Endothelial cell of umbilical vein (primary cell): ENCODE measurements around the gene PRRG2. TPM values are rescaled to one million over a fixed set of nuclear protein-coding genes. Genes with fewer than 3 reads are reported as not detected.
A peak's percentile ranks its signal among the peaks of the same experiment; 100 is the strongest.

ENCODE experiments used
- BruUV-seq: library from RNA; stranded (reverse); fragments of 400-500 nt; replicated peaks from 2 replicates; lab custom pipeline; 2021; lab: Mats Ljungman, UMichigan
- CTCF ChIA-PET: fragments of 300-600, 350-600 bp; sonication (Branson Sonifier 250); formaldehyde crosslinking; loops from one replicate; lab custom pipeline; 2021; ENCODE audit warnings: antibody characterized with exemption, inconsistent platforms; lab: Charles Lee
- POLR2A ChIA-PET: fragments of 300-600, 350-600 bp; sonication (Branson Sonifier 250); formaldehyde crosslinking; loops from one replicate; lab custom pipeline; 2021; ENCODE audit warnings: antibody characterized with exemption, inconsistent platforms; lab: Charles Lee
- DNase-seq: peaks from one replicate; pipeline ENCODE4 v3.0.0-alpha.2; 2011; ENCODE audit warnings: low read depth, low spot score
- FAIRE-seq: peaks from 2 replicates; lab custom pipeline; 2011; peaks lifted over from hg19 to GRCh38; lab: Jason Lieb, UNC
- H2AFZ ChIP-seq: 2 replicates; pipeline ENCODE4 v1.6.0; 2012; ENCODE audit warnings: low read depth, low read length, control low read depth, inconsistent platforms
- H3K27ac ChIP-seq: 2 replicates; pipeline ENCODE4 v1.5.1; 2011; ENCODE audit warnings: low read depth, mild to moderate bottlenecking, control low read depth, low read length, moderate library complexity; ENCODE audit not compliant: insufficient read depth
- H3K27me3 ChIP-seq, 2 experiments: 2 replicates each; pipeline versions ENCODE4 v1.6.0 to v1.6.1; 2011; ENCODE audit warnings: low read length in 2 of 2, mixed read lengths in 1 of 2; ENCODE audit not compliant: control insufficient read depth in 2 of 2, insufficient read depth in 2 of 2
- H3K36me3 ChIP-seq, 2 experiments: 2 replicates in 1 of 2; 3 replicates in 1 of 2; pipeline ENCODE4 v1.5.1; 2011; ENCODE audit warnings: low read length in 2 of 2, mild to moderate bottlenecking in 1 of 2, moderate library complexity in 1 of 2; ENCODE audit not compliant: control insufficient read depth in 2 of 2, insufficient read depth in 2 of 2; ENCODE audit errors: extremely low read depth in 1 of 2
- H3K4me1 ChIP-seq: 3 replicates; pipeline ENCODE4 v1.5.1; 2011; ENCODE audit warnings: mild to moderate bottlenecking, low read length; ENCODE audit not compliant: control insufficient read depth, insufficient read depth; ENCODE audit errors: extremely low read depth
- H3K4me2 ChIP-seq: 2 replicates; pipeline ENCODE4 v1.6.1; 2011; ENCODE audit warnings: low read length, control low read depth, mixed read lengths; ENCODE audit not compliant: insufficient read depth
- H3K4me3 ChIP-seq, 3 experiments: fragments of 200-600 bp in 1 of 3; sonication (generic), shearing (Covaris generic) in 1 of 3; replicated peaks in 1 of 3; 2 replicates each; pipeline ENCODE4 v1.5.1; 2011 to 2016; ENCODE audit warnings: control low read depth in 3 of 3, low read length in 3 of 3, mild to moderate bottlenecking in 2 of 3, inconsistent platforms in 1 of 3, low read depth in 1 of 3, moderate library complexity in 1 of 3; ENCODE audit not compliant: insufficient read depth in 1 of 3
- H3K79me2 ChIP-seq: 2 replicates; pipeline ENCODE4 v1.6.0; 2012; ENCODE audit warnings: low read length, inconsistent platforms; ENCODE audit not compliant: control insufficient read depth, insufficient read depth
- H3K9ac ChIP-seq: replicated peaks from 2 replicates; pipeline ENCODE3; 2011; ENCODE audit warnings: low read length, control low read depth; ENCODE audit not compliant: insufficient read depth; ENCODE audit errors: extremely low read depth
- H3K9me1 ChIP-seq: replicated peaks from 3 replicates; pipeline ENCODE4 v1.6.0; 2011; ENCODE audit warnings: mild to moderate bottlenecking, low read length; ENCODE audit not compliant: control insufficient read depth, insufficient read depth; ENCODE audit errors: extremely low read depth
- H3K9me3 ChIP-seq: replicated peaks from 2 replicates; pipeline ENCODE4 v1.5.1; 2012; ENCODE audit warnings: low read length, inconsistent platforms; ENCODE audit not compliant: control insufficient read depth, insufficient read depth
- H4K20me1 ChIP-seq: replicated peaks from 2 replicates; pipeline ENCODE3; 2011; ENCODE audit warnings: mild to moderate bottlenecking, low read length; ENCODE audit not compliant: control insufficient read depth, insufficient read depth; ENCODE audit errors: extremely low read depth
- FOS ChIP-seq: IDR thresholded peaks from 2 replicates; pipeline ENCODE4 v1.6.1; 2011; ENCODE audit warnings: mild to moderate bottlenecking, low read length, moderate library complexity, borderline replicate concordance; ENCODE audit not compliant: insufficient read depth
- GATA2 ChIP-seq: IDR thresholded peaks from 2 replicates; pipeline ENCODE4 v1.7.0; 2011; ENCODE audit warnings: low read depth, mild to moderate bottlenecking, moderate library complexity, mixed read lengths, low read length; ENCODE audit not compliant: insufficient read length, insufficient read depth
- JUN ChIP-seq: IDR thresholded peaks from 2 replicates; pipeline ENCODE4 v1.6.1; 2011; ENCODE audit warnings: borderline replicate concordance, low read depth; ENCODE audit not compliant: insufficient read length, insufficient read depth
- MYC ChIP-seq: IDR thresholded peaks from one replicate; pipeline ENCODE4 v1.6.1; 2011; ENCODE audit warnings: mild to moderate bottlenecking, low read depth, low read length
- POLR2A ChIP-seq: IDR thresholded peaks from 2 replicates; pipeline ENCODE4 v1.6.1; 2012; ENCODE audit warnings: low read depth, mild to moderate bottlenecking, control low read depth, low read length
- POLR2AphosphoS5 ChIP-seq: IDR thresholded peaks from 2 replicates; pipeline ENCODE4 v1.6.1; 2012; ENCODE audit warnings: low read depth, mild to moderate bottlenecking, control low read depth, low read length, moderate library complexity; ENCODE audit not compliant: insufficient read depth
- dilution Hi-C: fragments of 300-500 bp; cut with MboI; formaldehyde crosslinking; loops from one replicate; pipeline ENCODE4 v1.15.0; 2019; ENCODE audit warnings: low sequenced_read_pairs; ENCODE audit not compliant: extremely low pct_ligation_motif_present
- intact Hi-C: fragments of 100-400 bp; cut with micrococcal nuclease; formaldehyde crosslinking; loops from one replicate; pipeline ENCODE4 v1.10.0; 2022
- polyA plus RNA-seq, 4 experiments: library from polyadenylated mRNA; depleted of rRNA in 3 of 4; stranded (reverse) in 3 of 4; unstranded in 1 of 4; fragments of >200 nt; gene quantifications; 2 replicates each; pipeline versions ENCODE4 v1.2.1 to v1.2.3, GENCODE V29; 2011 to 2012; ENCODE audit warnings: missing spikeins in 1 of 4
- total RNA-seq: library from RNA; stranded (reverse); gene quantifications from 2 replicates; pipeline ENCODE4 v1.2.3, GENCODE V29; 2021
- TF ChIP-seq, protein P1 (sequence below), 2 donors: IDR thresholded peaks; 1 replicate in 1 of 2; 2 replicates in 1 of 2; pipeline ENCODE4 v1.5.1; 2011; ENCODE audit warnings: low read length in 2 of 2, mild to moderate bottlenecking in 2 of 2, moderate library complexity in 2 of 2, control low read depth in 1 of 2, inconsistent platforms in 1 of 2, low read depth in 1 of 2; ENCODE audit not compliant: insufficient read depth in 1 of 2; ENCODE audit errors: extremely low read depth in 1 of 2
- TF ChIP-seq, protein P2 (sequence below): IDR thresholded peaks from 2 replicates; pipeline ENCODE4 v1.6.1; 2011; ENCODE audit not compliant: insufficient read depth, insufficient read length

Gene PRRG2
- total and polyA plus RNA-seq, 2 donors (not counting 3 experiments of a cell fraction or from before 2014, with no cell fraction given): 2.6 to 2.9 TPM

DNA sequence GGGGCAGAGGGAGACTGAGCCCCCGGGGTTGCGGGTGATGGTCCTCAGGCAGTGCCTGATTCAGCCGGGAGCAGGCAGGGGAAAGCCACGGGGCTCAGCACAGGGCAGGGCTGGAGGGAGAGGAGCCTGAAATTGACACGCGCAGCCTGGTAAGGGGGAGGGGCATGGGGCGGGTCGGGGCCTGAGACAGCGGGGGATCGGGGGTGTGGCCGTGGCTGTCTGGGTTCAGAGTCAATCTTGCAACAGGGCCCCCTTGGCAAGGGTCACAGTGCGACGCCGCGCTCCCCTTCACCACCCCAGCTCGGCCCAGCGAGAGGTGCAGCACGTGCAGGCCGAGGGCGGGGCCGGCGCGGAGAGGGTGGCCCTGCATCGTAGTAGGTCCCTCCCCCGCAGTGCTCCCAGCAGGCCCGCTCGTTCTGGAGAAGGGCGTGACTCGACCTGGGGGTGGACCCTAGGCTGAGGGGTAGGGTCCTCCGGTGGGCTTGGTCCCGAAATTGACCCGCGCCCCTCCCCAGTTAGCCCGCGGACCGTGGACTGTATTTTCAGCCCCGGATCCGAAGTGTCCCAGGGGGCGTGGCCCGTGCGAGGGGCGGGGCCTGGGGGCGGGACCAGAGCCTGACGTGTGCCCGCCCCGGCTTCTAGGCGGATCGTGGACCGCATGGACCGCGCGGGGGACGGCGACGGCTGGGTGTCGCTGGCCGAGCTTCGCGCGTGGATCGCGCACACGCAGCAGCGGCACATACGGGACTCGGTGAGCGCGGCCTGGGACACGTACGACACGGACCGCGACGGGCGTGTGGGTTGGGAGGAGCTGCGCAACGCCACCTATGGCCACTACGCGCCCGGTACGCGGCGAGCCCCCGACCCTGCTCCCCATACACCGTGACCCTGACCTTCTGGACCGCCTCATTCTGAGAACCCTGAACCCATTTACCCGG lies 47.3 kb upstream of the PRRG2 start:
- peaks cover 5% of the 10 kb centered on the region for H3K79me2 ChIP-seq
- ChIA-PET POLR2A (interaction anchor here (0.6 kb wide), 1 partner anchor 19 kb away, joined by 5 read pairs; no protein-coding TSS in a partner anchor), CTCF (interaction anchor here (1.1 to 3.8 kb wide), 5 partner anchors 12 to 55 kb away, joined by 3 to 30 read pairs (median 6); no protein-coding TSS in a partner anchor)
- no peaks in the 10 kb centered on the region for H4K20me1 ChIP-seq
- H3K27ac ChIP-seq: no peak overlapping the region
- peak; percentile 79 for FAIRE-seq
- peak overlapping the region; percentile 69 for H3K4me2 ChIP-seq
- H3K27me3 ChIP-seq: no peaks in the 10 kb centered on the region
- TF ChIP-seq POLR2A (no peak), FOS (no peak), JUN (no peak), POLR2AphosphoS5 (peak; percentile 16), GATA2 (no peak), MYC (no peak)
- TF ChIP-seq, protein P1, sequence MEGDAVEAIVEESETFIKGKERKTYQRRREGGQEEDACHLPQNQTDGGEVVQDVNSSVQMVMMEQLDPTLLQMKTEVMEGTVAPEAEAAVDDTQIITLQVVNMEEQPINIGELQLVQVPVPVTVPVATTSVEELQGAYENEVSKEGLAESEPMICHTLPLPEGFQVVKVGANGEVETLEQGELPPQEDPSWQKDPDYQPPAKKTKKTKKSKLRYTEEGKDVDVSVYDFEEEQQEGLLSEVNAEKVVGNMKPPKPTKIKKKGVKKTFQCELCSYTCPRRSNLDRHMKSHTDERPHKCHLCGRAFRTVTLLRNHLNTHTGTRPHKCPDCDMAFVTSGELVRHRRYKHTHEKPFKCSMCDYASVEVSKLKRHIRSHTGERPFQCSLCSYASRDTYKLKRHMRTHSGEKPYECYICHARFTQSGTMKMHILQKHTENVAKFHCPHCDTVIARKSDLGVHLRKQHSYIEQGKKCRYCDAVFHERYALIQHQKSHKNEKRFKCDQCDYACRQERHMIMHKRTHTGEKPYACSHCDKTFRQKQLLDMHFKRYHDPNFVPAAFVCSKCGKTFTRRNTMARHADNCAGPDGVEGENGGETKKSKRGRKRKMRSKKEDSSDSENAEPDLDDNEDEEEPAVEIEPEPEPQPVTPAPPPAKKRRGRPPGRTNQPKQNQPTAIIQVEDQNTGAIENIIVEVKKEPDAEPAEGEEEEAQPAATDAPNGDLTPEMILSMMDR (IDR thresholded peaks at IDR 0.05; ENCODE audit: extremely low read depth in 1 of 2, insufficient read depth in 1 of 2, low read depth in 1 of 2, low read length in 2 of 2): peak; percentile 32 to 53
- TF ChIP-seq, protein P2, sequence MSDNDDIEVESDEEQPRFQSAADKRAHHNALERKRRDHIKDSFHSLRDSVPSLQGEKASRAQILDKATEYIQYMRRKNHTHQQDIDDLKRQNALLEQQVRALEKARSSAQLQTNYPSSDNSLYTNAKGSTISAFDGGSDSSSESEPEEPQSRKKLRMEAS: peak; percentile 66
- H3K4me1 ChIP-seq: peaks cover 7% of the 10 kb centered on the region
- no peaks in the 10 kb centered on the region for H3K9me1 ChIP-seq
- peak overlapping the region; percentile 89 for H2AFZ ChIP-seq
- no TSS peak for BruUV-seq
- peaks cover 5 to 11% of the 10 kb centered on the region in 2 experiments for H3K36me3 ChIP-seq
- intact Hi-C loops (no loop called here), dilution Hi-C loops (no loop called here)
- no peaks in the 10 kb centered on the region for H3K9me3 ChIP-seq
- no peak overlapping the region for H3K9ac ChIP-seq
- peak; percentile 85 for DNase-seq
- peak overlapping the region; percentile 15 to 53 (median 38) for H3K4me3 ChIP-seq
